SU-DHL-6 (cell line): ENCODE measurements around the gene SATB2.

ENCODE experiments used
- H2AFZ ChIP-seq: fragments of 200-600 bp; sonication (generic); 2 replicates; pipeline ENCODE4 v1.6.1; 2014; ENCODE audit warnings: low read depth, mild to moderate bottlenecking, moderate library complexity, mixed read lengths, antibody characterized with exemption, low read length; ENCODE audit not compliant: severe bottlenecking
- H3F3A ChIP-seq: fragments of 200-600 bp; shearing (Covaris generic); 2 replicates; pipeline ENCODE4 v1.6.0; 2016; ENCODE audit warnings: antibody characterized with exemption, mild to moderate bottlenecking; ENCODE audit not compliant: insufficient read depth
- H3K27ac ChIP-seq: fragments of 200-600 bp; sonication (generic); 2 replicates; pipeline ENCODE4 v1.5.1; 2016; ENCODE audit warnings: low read depth, mild to moderate bottlenecking, low read length, moderate library complexity, mixed read lengths
- H3K27me3 ChIP-seq: fragments of 200-600 bp; sonication (generic), shearing (Covaris generic); 2 replicates; pipeline ENCODE4 v1.6.0; 2014; ENCODE audit warnings: mild to moderate bottlenecking, low read length
- H3K36me3 ChIP-seq: fragments of 200-600 bp; sonication (generic); 2 replicates; pipeline ENCODE4 v1.6.1; 2014; ENCODE audit warnings: mild to moderate bottlenecking, low read length, mixed read lengths
- H3K4me2 ChIP-seq: fragments of 300-600, 200-600 bp; shearing (Covaris generic), sonication (generic); 2 replicates; pipeline ENCODE4 v1.6.0; 2014; ENCODE audit warnings: low read length, low read depth, mild to moderate bottlenecking; ENCODE audit not compliant: poor library complexity, severe bottlenecking
- H3K4me3 ChIP-seq: fragments of 200-600 bp; sonication (generic); 2 replicates; pipeline ENCODE4 v1.5.1; 2014; ENCODE audit warnings: antibody characterized with exemption, low read length, mild to moderate bottlenecking, mixed read lengths; ENCODE audit not compliant: insufficient read depth, poor library complexity, severe bottlenecking
- H3K79me2 ChIP-seq: fragments of 200-600 bp; sonication (generic); 2 replicates; pipeline ENCODE4 v1.6.1; 2014; ENCODE audit warnings: mild to moderate bottlenecking, low read length, moderate library complexity; ENCODE audit not compliant: insufficient read depth
- H3K9ac ChIP-seq: fragments of 200-600 bp; sonication (generic); 2 replicates; pipeline ENCODE4 v1.7.0; 2014; ENCODE audit warnings: mild to moderate bottlenecking, low read length
- H3K9me2 ChIP-seq: fragments of 200-600 bp; sonication (generic); replicated peaks from 2 replicates; pipeline ENCODE4 v1.6.1; 2014; ENCODE audit warnings: low read length; ENCODE audit not compliant: insufficient read depth
- H3K9me3 ChIP-seq: fragments of 200-600 bp; sonication (generic); 2 replicates; pipeline ENCODE4 v1.6.1; 2014; ENCODE audit warnings: low read length, mixed read lengths; ENCODE audit not compliant: insufficient read depth
- H4K20me1 ChIP-seq: fragments of 200-600 bp; sonication (generic); 2 replicates; pipeline ENCODE4 v1.6.1; 2014; ENCODE audit warnings: low read depth, mild to moderate bottlenecking, antibody characterized with exemption, low read length, moderate library complexity, mixed read lengths
- CTCF ChIP-seq: fragments of 200-600 bp; sonication (generic); IDR thresholded peaks from one replicate; pipeline ENCODE4 v1.5.1; 2017; ENCODE audit warnings: antibody characterized with exemption, mild to moderate bottlenecking, low read length, moderate library complexity; ENCODE audit not compliant: insufficient read depth, poor library complexity, severe bottlenecking
- EZH2phosphoT487 ChIP-seq: fragments of 200-600 bp; sonication (generic), shearing (Covaris generic); conservative IDR thresholded peaks from 2 replicates; pipeline ENCODE4 v1.6.1; 2018; ENCODE audit warnings: mild to moderate bottlenecking, antibody characterized with exemption, low read length, moderate library complexity, mixed read lengths

Gene SATB2

GRCh38 chr2:199302851-199303250, 154.9 kb downstream of the SATB2 start:
- TF ChIP-seq EZH2phosphoT487 (no peak), CTCF (no peak)
- no peak overlapping the region for H2AFZ ChIP-seq
- H3K9me2 ChIP-seq = no peaks in the 10 kb centered on the region
- no peaks in the 10 kb centered on the region for H3K79me2 ChIP-seq
- no peaks in the 10 kb centered on the region for H3K9me3 ChIP-seq
- no peaks in the 10 kb centered on the region for H3K36me3 ChIP-seq
- no peaks in the 10 kb centered on the region for H3K27me3 ChIP-seq
- no peaks in the 10 kb centered on the region for H4K20me1 ChIP-seq
- H3K9ac ChIP-seq = no peak overlapping the region
- H3K4me3 ChIP-seq = no peak overlapping the region
- no peaks in the 10 kb centered on the region for H3F3A ChIP-seq
- H3K27ac ChIP-seq = no peak overlapping the region
- H3K4me2 ChIP-seq = no peak overlapping the region

DNA sequence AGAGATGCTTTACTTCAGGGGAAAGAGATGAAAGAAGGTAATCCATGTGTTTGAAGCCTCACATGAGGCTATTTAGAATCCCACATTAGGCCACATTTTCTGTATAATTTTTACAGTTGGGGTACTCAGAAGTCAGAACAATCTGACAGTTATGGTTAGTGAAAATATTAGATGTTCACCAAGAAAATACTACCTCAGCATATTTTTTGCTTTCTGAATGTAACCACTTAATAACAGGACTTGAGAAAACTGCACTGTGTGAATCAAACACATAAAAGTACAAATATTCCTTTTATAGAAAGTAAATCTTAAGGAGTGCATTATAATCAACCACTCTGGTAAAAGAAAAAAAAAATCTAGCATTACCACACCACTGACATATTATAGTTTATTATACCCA, 169.3 kb downstream of the SATB2 start:
- no peaks in the 10 kb centered on the region for H3F3A ChIP-seq

DNA sequence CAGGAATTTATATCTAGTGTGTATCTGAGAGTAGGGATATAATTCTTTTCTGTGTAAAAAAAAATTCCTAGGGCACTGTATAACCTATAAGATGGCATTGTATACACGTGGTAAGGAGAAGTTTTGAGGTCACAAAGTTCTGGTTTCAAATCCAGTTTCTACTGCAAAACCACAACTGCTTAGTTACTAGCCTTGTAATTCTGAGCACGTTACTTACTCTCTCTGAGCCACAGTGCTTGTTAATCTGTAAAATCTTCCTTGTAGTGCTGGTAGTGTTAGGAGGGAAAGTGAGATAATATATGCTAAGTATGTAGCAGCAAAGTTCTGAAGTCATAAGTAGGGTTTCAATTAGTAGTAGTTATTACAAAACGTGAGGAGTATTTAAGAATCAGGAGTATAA, 175.4 kb downstream of the SATB2 start:
- Histone ChIP-seq H3K79me2 (no peaks in the 10 kb centered on the region), H3K27me3 (no peaks in the 10 kb centered on the region), H4K20me1 (no peaks in the 10 kb centered on the region), H3K9me3 (no peaks in the 10 kb centered on the region), H3K27ac (no peak overlapping the region), H2AFZ (no peak overlapping the region), H3F3A (no peaks in the 10 kb centered on the region), H3K9me2 (no peaks in the 10 kb centered on the region), H3K4me2 (no peak overlapping the region), H3K4me3 (no peak overlapping the region), H3K9ac (no peak overlapping the region), H3K36me3 (no peaks in the 10 kb centered on the region)
- no peak for TF ChIP-seq EZH2phosphoT487
- no peak for TF ChIP-seq CTCF

More for the DNA sequence above, 169.3 kb downstream of the SATB2 start:
- no peak overlapping the region for H3K4me3 ChIP-seq
- no peak overlapping the region for H3K9ac ChIP-seq
- no peaks in the 10 kb centered on the region for H4K20me1 ChIP-seq
- TF ChIP-seq CTCF = no peak
- no peak for TF ChIP-seq EZH2phosphoT487
- no peaks in the 10 kb centered on the region for H3K79me2 ChIP-seq
- H3K27ac ChIP-seq = no peak overlapping the region
- H3K4me2 ChIP-seq = no peak overlapping the region
- H2AFZ ChIP-seq = no peak overlapping the region
- no peaks in the 10 kb centered on the region for H3K27me3 ChIP-seq
- H3K9me2 ChIP-seq = no peaks in the 10 kb centered on the region
- H3K9me3 ChIP-seq = no peaks in the 10 kb centered on the region
- no peaks in the 10 kb centered on the region for H3K36me3 ChIP-seq

- no peaks in the 10 kb centered on the region for H4K20me1 ChIP-seq
- no peaks in the 10 kb centered on the region for H3F3A ChIP-seq
- no peaks in the 10 kb centered on the region for H3K9me3 ChIP-seq
- H3K4me2 ChIP-seq = no peak overlapping the region
- H3K9ac ChIP-seq = no peak overlapping the region
- H3K36me3 ChIP-seq = no peaks in the 10 kb centered on the region
- no peak overlapping the region for H3K27ac ChIP-seq
- TF ChIP-seq EZH2phosphoT487 (no peak), CTCF (no peak)
- no peaks in the 10 kb centered on the region for H3K27me3 ChIP-seq
- no peak overlapping the region for H3K4me3 ChIP-seq
- no peak overlapping the region for H2AFZ ChIP-seq
- no peaks in the 10 kb centered on the region for H3K79me2 ChIP-seq
- no peaks in the 10 kb centered on the region for H3K9me2 ChIP-seq
Measured at GRCh38 chr2:199279146-199279545, 178.6 kb downstream of the SATB2 start.
